ENCODE measurements around the gene PSD.

- TF ChIP-seq CTCF (conservative IDR thresholded peaks at IDR 0.05 in 1 of 2, IDR thresholded peaks at IDR 0.05 in 1 of 2; ENCODE audit: low read depth in 1 of 2, low read length in 2 of 2), result no peak
- TF ChIP-seq EZH2 (IDR thresholded peaks at IDR 0.05; ENCODE audit: low read length, missing control alignments), result no peak
These were observed 4.9 kb upstream of the PSD start for GRCh38 chr10:102423372-102423968.
